GM21825 (cell line): ENCODE data around the gene PRR33.

Experiments
- ATAC-seq: cut with Tn5 transposase; IDR thresholded peaks from one replicate; pipeline ENCODE4 v1.9.1; 2021; ENCODE audit warnings: mild to moderate bottlenecking, moderate library complexity; ENCODE audit not compliant: unreplicated experiment

Gene PRR33

GRCh38 chr11:1928470-1928890, 36.8 kb upstream of the PRR33 start:
- no peak for ATAC-seq

DNA sequence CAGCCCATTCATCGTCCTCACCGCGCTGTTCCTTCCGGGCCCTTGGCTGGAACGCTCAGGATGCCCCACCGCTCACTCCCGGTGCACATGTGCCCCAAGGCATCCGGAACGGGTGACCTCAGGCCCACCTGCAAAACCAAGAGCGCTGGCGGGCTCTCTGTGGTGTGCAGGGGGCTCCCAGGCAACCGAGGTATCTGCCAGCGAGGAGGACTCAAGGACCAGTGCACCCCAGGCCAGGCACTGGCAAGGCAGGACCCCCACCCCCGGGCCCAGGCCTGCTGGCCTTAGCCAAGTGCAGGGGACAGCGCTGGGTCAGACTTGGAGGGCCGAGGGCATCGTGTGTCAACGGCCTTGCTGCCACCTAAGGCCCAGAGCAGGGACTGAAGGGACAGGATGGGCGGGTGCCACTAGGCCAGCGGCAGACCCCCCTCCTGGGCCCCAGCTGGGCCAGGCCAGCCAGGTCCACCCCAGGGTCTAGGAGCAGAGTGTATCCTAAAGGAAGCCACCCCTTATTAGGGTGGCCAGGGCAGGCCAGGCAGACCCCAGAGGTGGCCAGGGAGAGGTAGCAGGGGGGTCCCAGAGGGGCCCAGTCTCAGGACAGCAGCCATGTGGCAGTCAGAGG, 36.3 kb upstream of the PRR33 start:
- no peak for ATAC-seq

DNA sequence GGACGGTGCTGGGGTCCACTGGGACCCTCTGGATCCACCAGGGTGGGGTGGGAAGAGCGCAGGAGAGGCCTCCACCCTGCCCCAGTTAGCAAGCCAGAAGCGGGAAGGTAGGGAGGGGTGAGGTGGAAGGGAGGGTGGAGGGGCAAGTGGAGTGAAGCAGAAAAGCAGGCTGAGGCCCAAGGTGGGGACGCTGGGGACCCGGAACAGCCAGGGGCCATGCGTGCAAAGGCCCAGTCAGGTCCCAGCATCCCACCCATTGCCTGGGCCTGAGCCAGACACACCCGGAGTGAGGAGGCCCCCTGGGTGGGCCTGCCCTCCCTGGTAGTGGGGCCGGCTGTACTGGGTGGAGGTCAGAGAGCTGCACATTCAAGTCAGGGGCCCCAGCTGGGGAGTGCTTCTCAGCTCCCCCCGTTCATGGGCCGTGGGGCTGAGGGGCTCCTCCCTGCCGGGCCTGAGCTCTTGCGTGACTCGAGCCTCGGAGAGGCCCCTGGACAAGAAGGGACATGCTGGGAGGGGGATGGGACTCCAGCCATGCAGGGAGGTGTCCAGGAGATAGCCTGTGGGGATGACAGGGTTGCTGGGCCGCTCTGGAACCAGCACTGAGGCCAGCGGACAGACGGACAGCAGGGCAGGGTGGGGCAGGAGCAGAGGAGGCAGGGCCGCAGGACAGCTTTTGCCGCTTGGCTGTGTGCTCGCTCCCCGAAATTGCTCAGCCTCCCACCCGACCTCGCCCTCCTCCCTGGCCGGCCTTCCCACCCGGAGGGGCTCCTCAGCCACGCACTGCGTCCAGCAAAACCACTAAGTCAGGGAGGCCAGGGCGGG, 35.5 kb upstream of the PRR33 start:
- ATAC-seq, result no peak

GRCh38 chr11:1926156-1927025, 34.7 kb upstream of the PRR33 start:
- ATAC-seq, result no peak

DNA sequence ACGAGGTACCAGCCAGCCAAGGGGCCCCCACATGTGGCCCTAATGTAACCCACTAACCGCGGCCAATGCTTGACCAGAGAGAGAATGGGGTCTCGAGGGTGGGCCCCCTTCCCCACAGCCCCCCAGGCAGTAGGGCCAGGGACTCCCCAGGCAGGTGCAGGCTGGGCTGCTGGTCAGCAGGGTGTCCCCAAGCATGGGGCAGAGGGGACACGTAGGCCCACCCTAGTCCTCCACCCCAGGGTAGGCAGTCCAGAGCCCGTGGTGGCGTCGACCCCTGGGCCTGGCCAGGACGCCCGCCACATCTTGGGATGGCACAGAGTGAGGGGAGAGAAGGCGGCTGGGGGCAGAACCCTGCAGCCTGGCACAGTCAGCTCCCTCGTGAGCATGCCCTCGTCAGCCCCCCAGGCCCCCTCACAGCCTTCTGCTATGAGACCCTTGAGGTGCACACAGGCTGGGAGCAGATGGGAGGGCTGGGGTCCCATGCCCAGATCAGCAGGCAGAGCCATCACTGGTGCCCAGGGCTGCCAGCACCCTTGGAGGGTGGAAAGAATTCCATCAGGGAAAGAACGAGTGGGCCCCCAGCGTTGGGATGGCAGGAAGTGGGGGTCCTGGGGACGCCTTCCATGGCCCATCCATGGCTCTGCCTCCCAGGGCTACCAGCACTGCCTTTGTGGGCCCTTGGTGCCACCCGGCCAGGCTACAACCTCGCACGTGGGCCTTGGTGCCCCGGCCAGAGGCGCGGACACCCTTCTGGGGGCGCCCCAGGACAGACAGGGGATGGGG, 33.9 kb upstream of the PRR33 start:
- no peak for ATAC-seq

DNA sequence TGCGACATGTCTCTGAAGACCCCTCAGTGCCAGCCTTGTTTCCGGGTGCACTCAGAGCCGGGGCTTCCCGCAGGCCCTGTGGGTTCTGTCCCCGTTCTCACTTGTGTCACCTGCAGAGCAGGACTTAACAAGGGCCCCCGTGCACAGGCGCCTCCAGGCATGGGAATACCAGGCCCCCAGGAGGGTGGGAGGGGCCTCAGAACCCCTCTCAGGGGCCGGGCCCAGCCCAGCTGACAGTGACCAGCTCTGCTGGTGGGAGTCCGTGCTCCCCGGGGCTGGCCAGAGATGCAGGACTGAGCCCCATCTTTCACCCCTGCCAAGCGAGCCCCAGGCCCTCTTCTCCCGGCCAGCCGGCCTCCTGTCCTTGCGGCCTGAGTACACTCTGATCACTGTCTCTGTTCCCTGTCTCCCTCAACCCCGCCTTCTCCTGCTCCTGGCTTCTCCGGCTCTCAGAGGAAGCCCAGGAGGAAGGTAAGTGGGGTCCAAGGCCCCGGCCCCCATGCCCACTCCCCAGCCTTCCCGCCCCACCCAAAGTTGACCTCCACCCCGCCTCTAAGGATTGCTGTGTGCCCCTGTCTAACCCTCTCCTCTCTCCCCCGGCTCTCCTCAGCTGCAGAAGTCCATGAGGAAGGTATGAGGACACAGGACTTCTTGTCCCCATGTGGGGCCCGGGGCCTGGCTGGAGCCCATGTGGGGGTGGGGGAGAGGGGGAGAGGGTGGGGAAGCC, 33.1 kb upstream of the PRR33 start:
- ATAC-seq, result no peak

GRCh38 chr11:1924181-1924580, 32.5 kb upstream of the PRR33 start:
- no peak for ATAC-seq

GRCh38 chr11:1923201-1923956, 31.7 kb upstream of the PRR33 start:
- ATAC-seq, result no peak

- no peak for ATAC-seq
These were observed 30.9 kb upstream of the PRR33 start for GRCh38 chr11:1922481-1923081.

GRCh38 chr11:1921574-1922141, 30.0 kb upstream of the PRR33 start:
- ATAC-seq, result no peak

- no peak for ATAC-seq
These were observed 29.3 kb upstream of the PRR33 start for GRCh38 chr11:1920909-1921573.

- ATAC-seq, result no peak
These were observed 28.6 kb upstream of the PRR33 start for GRCh38 chr11:1920128-1920908.

GRCh38 chr11:1919391-1920127, 27.9 kb upstream of the PRR33 start, which contains the start of gene TNNT3:
TNNT3 (plus strand) TSS chr11:1919703; CDS start chr11:1922875, 3,172 bp downstream.
- ATAC-seq, result no peak

GRCh38 chr11:1918436-1919315, 27.0 kb upstream of the PRR33 start:
- no peak for ATAC-seq
